Activated CD4-positive, CD25-positive, alpha-beta regulatory T cell treated with anti-CD3 and anti-CD28 coated beads, Interleukin-2, amount 50 U/mL, for 72 hours (primary cell): Measurements from ENCODE around the gene PTPRN2.
"Not testable (repeated sequence)": the region's sequence is repeated elsewhere in the genome, so short reads cannot be mapped to it uniquely, and the experiment has no call there.

ENCODE experiments used
- DNase-seq: peaks from one replicate; pipeline ENCODE4 v3.0.0; 2021

Gene PTPRN2

GRCh38 chr7:158431941-158432347 is 155.7 kb downstream of the PTPRN2 start:
- no peak for DNase-seq

- no peak for DNase-seq
Observed at GRCh38 chr7:158431055-158431940, 156.3 kb downstream of the PTPRN2 start.

GRCh38 chr7:158430308-158431034 is 157.2 kb downstream of the PTPRN2 start:
- DNase-seq = no peak

- DNase-seq = no peak
Observed at GRCh38 chr7:158428837-158429753, 158.5 kb downstream of the PTPRN2 start.

GRCh38 chr7:158428131-158428836 is 159.3 kb downstream of the PTPRN2 start:
- DNase-seq = no peak

GRCh38 chr7:158425676-158426075 is 161.9 kb downstream of the PTPRN2 start:
- not testable (repeated sequence) for DNase-seq

- no peak for DNase-seq
Observed at GRCh38 chr7:158424531-158424930, 163.1 kb downstream of the PTPRN2 start.

GRCh38 chr7:158424011-158424410 is 163.6 kb downstream of the PTPRN2 start:
- no peak for DNase-seq

- no peak for DNase-seq
Observed at GRCh38 chr7:158422887-158423560, 164.6 kb downstream of the PTPRN2 start.

GRCh38 chr7:158422196-158422886 is 165.3 kb downstream of the PTPRN2 start:
- DNase-seq = no peak

- no peak for DNase-seq
Observed at GRCh38 chr7:158421361-158421760, 166.3 kb downstream of the PTPRN2 start.

GRCh38 chr7:158420591-158421340 is 166.9 kb downstream of the PTPRN2 start:
- no peak for DNase-seq

- no peak for DNase-seq
Observed at GRCh38 chr7:158419238-158419785, 168.3 kb downstream of the PTPRN2 start.

- not testable (repeated sequence) for DNase-seq
Observed at GRCh38 chr7:158418395-158418794, 169.2 kb downstream of the PTPRN2 start.

- DNase-seq = no peak
Observed at GRCh38 chr7:158416283-158416933, 171.2 kb downstream of the PTPRN2 start.

GRCh38 chr7:158415316-158415715 is 172.3 kb downstream of the PTPRN2 start:
- DNase-seq = no peak

- DNase-seq = no peak
Observed at GRCh38 chr7:158414486-158414961, 173.1 kb downstream of the PTPRN2 start.

GRCh38 chr7:158414002-158414401 is 173.6 kb downstream of the PTPRN2 start:
- DNase-seq = no peak
